Activated CD4-positive, CD25-positive, alpha-beta regulatory T cell treated with anti-CD3 and anti-CD28 coated beads, Interleukin-2, amount 50 U/mL, for 16 hours (primary cell): ENCODE data around the gene OSR1.
"Not testable (repeated sequence)": the region's sequence is repeated elsewhere in the genome, so short reads cannot be mapped to it uniquely, and the experiment has no call there.

Experiments
- DNase-seq: peaks from one replicate; pipeline ENCODE4 v3.0.0-alpha.2; 2020; ENCODE audit warnings: low read depth, low spot score

Gene OSR1

GRCh38 chr2:19332503-19332902, 25.9 kb downstream of the OSR1 start:
- no peak for DNase-seq

- no peak for DNase-seq
Observed at GRCh38 chr2:19331450-19331849, 27.0 kb downstream of the OSR1 start.

- DNase-seq, result no peak
Observed at GRCh38 chr2:19330436-19330835, 28.0 kb downstream of the OSR1 start.

- no peak for DNase-seq
Observed at GRCh38 chr2:19329445-19329844, 29.0 kb downstream of the OSR1 start.

- no peak for DNase-seq
Observed at GRCh38 chr2:19327496-19327895, 30.9 kb downstream of the OSR1 start.

GRCh38 chr2:19321946-19322345, 36.5 kb downstream of the OSR1 start:
- DNase-seq, result no peak

GRCh38 chr2:19320813-19321212, 37.6 kb downstream of the OSR1 start:
- no peak for DNase-seq

GRCh38 chr2:19319698-19320097, 38.7 kb downstream of the OSR1 start:
- no peak for DNase-seq

- no peak for DNase-seq
Observed at GRCh38 chr2:19319064-19319463, 39.4 kb downstream of the OSR1 start.

- no peak for DNase-seq
Observed at GRCh38 chr2:19313553-19313952, 44.9 kb downstream of the OSR1 start.

GRCh38 chr2:19312949-19313348, 45.5 kb downstream of the OSR1 start:
- no peak for DNase-seq

GRCh38 chr2:19306065-19306464, 52.4 kb downstream of the OSR1 start:
- not testable (repeated sequence) for DNase-seq

- not testable (repeated sequence) for DNase-seq
Observed at GRCh38 chr2:19305400-19306055, 52.9 kb downstream of the OSR1 start.

GRCh38 chr2:19301706-19302105, 56.7 kb downstream of the OSR1 start:
- no peak for DNase-seq
